ENCODE results near the gene NFKBIE. TPM values are rescaled to one million over a fixed set of nuclear protein-coding genes. Genes with fewer than 3 reads are reported as not detected.

Gene NFKBIE
- polyA plus RNA-seq, 1 donor from 2014 or later, result 16.8 TPM

DNA sequence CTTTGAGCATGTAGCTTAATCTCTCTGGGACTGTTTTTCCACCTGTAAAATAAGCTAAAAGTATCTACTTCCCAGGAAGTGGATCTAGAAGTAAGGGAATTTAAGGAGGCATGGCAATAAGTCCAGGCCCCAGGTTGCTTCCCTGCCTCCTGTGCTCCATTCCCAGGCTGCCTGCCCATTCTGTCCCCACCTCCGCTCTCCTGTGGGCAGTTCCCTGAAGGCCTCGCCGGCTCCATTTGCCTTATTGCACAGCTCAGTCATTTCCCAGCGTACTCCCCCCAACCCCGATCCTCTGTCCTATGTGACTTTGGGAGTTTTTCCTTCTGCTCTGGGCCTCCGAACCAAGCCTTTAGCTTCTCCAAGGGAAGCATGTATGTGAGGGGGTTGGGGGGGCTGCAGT lies 37.3 kb downstream of the NFKBIE start:
- TF ChIP-seq EZH2 (IDR thresholded peaks at IDR 0.05; ENCODE audit: borderline replicate concordance, insufficient read depth, low read length, poor library complexity, severe bottlenecking), result no peak
- no peak for TF ChIP-seq RAD21 (conservative IDR thresholded peaks at IDR 0.05)
- TF ChIP-seq MXI1 (conservative IDR thresholded peaks at IDR 0.05; ENCODE audit: poor library complexity, severe bottlenecking), result no peak
- TF ChIP-seq EP300 (conservative IDR thresholded peaks at IDR 0.05; ENCODE audit: poor library complexity, severe bottlenecking), result no peak
- TF ChIP-seq, protein P1, sequence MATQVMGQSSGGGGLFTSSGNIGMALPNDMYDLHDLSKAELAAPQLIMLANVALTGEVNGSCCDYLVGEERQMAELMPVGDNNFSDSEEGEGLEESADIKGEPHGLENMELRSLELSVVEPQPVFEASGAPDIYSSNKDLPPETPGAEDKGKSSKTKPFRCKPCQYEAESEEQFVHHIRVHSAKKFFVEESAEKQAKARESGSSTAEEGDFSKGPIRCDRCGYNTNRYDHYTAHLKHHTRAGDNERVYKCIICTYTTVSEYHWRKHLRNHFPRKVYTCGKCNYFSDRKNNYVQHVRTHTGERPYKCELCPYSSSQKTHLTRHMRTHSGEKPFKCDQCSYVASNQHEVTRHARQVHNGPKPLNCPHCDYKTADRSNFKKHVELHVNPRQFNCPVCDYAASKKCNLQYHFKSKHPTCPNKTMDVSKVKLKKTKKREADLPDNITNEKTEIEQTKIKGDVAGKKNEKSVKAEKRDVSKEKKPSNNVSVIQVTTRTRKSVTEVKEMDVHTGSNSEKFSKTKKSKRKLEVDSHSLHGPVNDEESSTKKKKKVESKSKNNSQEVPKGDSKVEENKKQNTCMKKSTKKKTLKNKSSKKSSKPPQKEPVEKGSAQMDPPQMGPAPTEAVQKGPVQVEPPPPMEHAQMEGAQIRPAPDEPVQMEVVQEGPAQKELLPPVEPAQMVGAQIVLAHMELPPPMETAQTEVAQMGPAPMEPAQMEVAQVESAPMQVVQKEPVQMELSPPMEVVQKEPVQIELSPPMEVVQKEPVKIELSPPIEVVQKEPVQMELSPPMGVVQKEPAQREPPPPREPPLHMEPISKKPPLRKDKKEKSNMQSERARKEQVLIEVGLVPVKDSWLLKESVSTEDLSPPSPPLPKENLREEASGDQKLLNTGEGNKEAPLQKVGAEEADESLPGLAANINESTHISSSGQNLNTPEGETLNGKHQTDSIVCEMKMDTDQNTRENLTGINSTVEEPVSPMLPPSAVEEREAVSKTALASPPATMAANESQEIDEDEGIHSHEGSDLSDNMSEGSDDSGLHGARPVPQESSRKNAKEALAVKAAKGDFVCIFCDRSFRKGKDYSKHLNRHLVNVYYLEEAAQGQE (IDR thresholded peaks at IDR 0.05; ENCODE audit: borderline replicate concordance), result no peak
- TF ChIP-seq SMC3 (conservative IDR thresholded peaks at IDR 0.05; ENCODE audit: poor library complexity), result no peak
- no peak for TF ChIP-seq POLR2AphosphoS5 (IDR thresholded peaks at IDR 0.05)
- no peak for TF ChIP-seq TAF1 (IDR thresholded peaks at IDR 0.05; ENCODE audit: low read depth)
- TF ChIP-seq CTCF (IDR thresholded peaks at IDR 0.05; ENCODE audit: poor library complexity, severe bottlenecking), result no peak
- Histone ChIP-seq H3F3A (ENCODE audit: insufficient read depth, low read length, poor library complexity, severe bottlenecking) (no peaks in the 10 kb centered on the region), H3K9ac (ENCODE audit: low read length) (no peak overlapping the region), H3K4me2 (ENCODE audit: low read length) (no peak overlapping the region), H3K79me2 (replicated peaks; ENCODE audit: insufficient read depth, low read length) (peaks cover 3% of the 10 kb centered on the region), H3K4me3 (ENCODE audit: low read length) (no peak overlapping the region), H3K27ac (ENCODE audit: low read length) (no peak overlapping the region), H3K27me3 (ENCODE audit: insufficient read depth, low read depth, low read length) (no peaks in the 10 kb centered on the region), H3K36me3 (ENCODE audit: insufficient read depth, low read length) (no peaks in the 10 kb centered on the region), H3K9me2 (ENCODE audit: insufficient read depth, low read length) (no peaks in the 10 kb centered on the region), H4K20me1 (ENCODE audit: insufficient read depth) (no peaks in the 10 kb centered on the region), H3K9me3 (ENCODE audit: low read length) (no peaks in the 10 kb centered on the region), H2AFZ (ENCODE audit: low read depth, low read length) (no peak overlapping the region)

- Histone ChIP-seq H4K20me1 (ENCODE audit: insufficient read depth) (no peaks in the 10 kb centered on the region), H3K9me2 (ENCODE audit: insufficient read depth, low read length) (no peaks in the 10 kb centered on the region), H3F3A (ENCODE audit: insufficient read depth, low read length, poor library complexity, severe bottlenecking) (no peaks in the 10 kb centered on the region), H3K4me3 (ENCODE audit: low read length) (peak overlapping the region; percentile 57), H3K9ac (ENCODE audit: low read length) (peak overlapping the region; percentile 62), H3K27ac (ENCODE audit: low read length) (peak overlapping the region; percentile 75), H3K9me3 (ENCODE audit: low read length) (no peaks in the 10 kb centered on the region), H3K27me3 (ENCODE audit: insufficient read depth, low read depth, low read length) (no peaks in the 10 kb centered on the region), H2AFZ (ENCODE audit: low read depth, low read length) (peak overlapping the region; percentile 78), H3K79me2 (replicated peaks; ENCODE audit: insufficient read depth, low read length) (peaks cover 3% of the 10 kb centered on the region), H3K4me2 (ENCODE audit: low read length) (peak overlapping the region; percentile 65), H3K36me3 (ENCODE audit: insufficient read depth, low read length) (no peaks in the 10 kb centered on the region)
- TF ChIP-seq MXI1 (conservative IDR thresholded peaks at IDR 0.05; ENCODE audit: poor library complexity, severe bottlenecking) (no peak), CTCF (IDR thresholded peaks at IDR 0.05; ENCODE audit: poor library complexity, severe bottlenecking) (no peak), SMC3 (conservative IDR thresholded peaks at IDR 0.05; ENCODE audit: poor library complexity) (no peak), EZH2 (IDR thresholded peaks at IDR 0.05; ENCODE audit: borderline replicate concordance, insufficient read depth, low read length, poor library complexity, severe bottlenecking) (no peak), EP300 (conservative IDR thresholded peaks at IDR 0.05; ENCODE audit: poor library complexity, severe bottlenecking) (peak; percentile 24), TAF1 (IDR thresholded peaks at IDR 0.05; ENCODE audit: low read depth) (no peak), POLR2AphosphoS5 (IDR thresholded peaks at IDR 0.05) (peak; percentile 13), RAD21 (conservative IDR thresholded peaks at IDR 0.05) (no peak)
- TF ChIP-seq, protein P1 (IDR thresholded peaks at IDR 0.05; ENCODE audit: borderline replicate concordance), result peak; percentile 8
Observed at GRCh38 chr6:44227148-44227793, 38.1 kb downstream of the NFKBIE start.
